ENCODE data around the gene E4F1.

Gene E4F1

DNA sequence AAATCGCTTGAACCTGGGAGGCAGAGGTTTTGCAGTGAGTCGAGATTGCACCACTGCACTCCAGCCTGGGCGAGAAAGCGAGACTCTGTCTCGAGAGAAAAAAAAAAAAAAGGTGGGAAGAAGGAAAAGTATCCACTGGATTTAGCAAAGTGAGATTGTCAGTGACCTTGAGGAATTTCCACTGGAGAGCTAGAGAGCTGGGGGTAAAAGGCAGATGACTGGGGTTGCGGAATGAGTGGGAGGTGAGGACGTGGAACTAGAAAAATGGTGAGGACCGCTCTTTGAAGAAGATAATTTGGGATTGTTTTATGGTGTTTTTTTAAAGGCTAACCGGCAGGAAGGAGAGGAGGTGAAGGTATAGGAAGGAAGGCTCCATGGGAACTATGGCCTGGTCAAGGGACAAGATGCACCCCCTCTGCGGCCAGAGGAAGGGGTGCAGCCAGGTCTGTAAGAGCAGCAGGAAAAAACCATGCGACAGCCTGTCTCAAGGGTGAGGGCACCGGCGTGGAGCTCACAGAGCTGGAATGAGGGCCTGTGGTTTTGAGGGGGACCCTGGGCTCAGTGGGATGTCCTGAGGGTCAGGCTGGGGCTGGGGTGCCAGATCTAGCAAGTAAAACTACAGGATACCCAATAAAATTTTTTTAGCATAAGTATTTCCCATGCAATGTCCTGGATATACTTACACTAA is 18.8 kb upstream of the E4F1 start:
- H3K36me3 ChIP-seq (ENCODE audit: insufficient read depth, insufficient read length, low read length): peaks cover 37% of the 10 kb centered on the region
- H3K4me1 ChIP-seq (ENCODE audit: insufficient read depth, insufficient read length): peaks cover 7% of the 10 kb centered on the region
- H3K9ac ChIP-seq (ENCODE audit: insufficient read length, low read depth): peak overlapping the region; percentile 88
- peak overlapping the region; percentile 89 for H3K4me3 ChIP-seq (ENCODE audit: insufficient read length, low read depth)
- TF ChIP-seq SUZ12 (IDR thresholded peaks at IDR 0.05; ENCODE audit: extremely low read depth, insufficient read depth, insufficient read length): no peak
- no peak for TF ChIP-seq ZNF274 (IDR thresholded peaks at IDR 0.05; ENCODE audit: low read depth, low read length)
- TF ChIP-seq YY1 (IDR thresholded peaks at IDR 0.05; ENCODE audit: insufficient read depth, insufficient read length): no peak
- H3K27me3 ChIP-seq (ENCODE audit: insufficient read depth, insufficient read length): no peaks in the 10 kb centered on the region
- DNase-seq (ENCODE audit: low read depth, low spot score): no peak
- H3K9me3 ChIP-seq (ENCODE audit: insufficient read depth, low read length): 0 out of 2 replicates have a peak, but pooled peaks cover 5% of the 10 kb centered on the region

DNA sequence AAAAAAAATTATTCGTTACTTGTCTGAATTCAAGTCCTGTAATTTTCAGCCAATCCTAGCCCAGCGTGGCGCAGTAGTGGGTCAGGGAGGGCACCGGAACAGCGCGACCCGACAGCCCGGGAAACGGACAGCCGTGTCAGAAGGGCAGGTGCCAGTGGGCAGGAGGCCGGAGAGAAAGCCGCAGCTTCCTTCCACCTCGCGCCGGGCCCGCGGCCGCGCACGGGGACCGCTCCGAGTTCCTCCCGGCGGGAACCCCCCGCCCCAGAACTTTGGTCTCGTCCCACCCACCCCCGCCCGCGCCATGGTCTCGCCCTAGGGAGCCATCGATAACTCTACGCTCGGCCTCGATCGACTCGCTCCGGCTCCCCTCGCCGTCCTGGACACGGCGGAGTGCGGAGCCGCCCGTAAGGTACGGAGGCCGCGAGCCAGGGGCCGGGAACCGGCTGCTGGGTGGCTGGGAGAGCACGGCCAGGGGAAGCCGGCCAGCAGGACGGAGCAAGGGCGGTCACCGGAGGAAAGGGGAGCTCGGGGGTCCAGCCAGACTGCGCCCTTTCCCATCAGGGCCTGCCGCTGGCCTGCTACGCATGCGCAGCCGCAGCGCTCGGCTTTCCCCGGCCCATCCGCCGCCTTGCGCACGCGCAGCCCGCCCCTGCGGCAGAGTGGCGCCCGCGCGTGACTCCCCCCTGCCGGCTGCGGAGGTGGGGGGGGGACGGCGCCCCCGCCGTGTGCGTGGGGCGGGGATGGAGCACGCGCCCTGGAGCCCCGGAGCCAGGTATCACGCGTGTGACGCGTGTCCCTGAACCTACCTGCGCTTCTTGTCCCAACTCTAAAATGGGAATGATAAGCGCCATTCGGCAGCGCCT is 18.1 kb upstream of the E4F1 start, which contains the start of gene MLST8:
TSS of gene MLST8 (plus strand) at position 351 of the 863 bp plus-strand sequence. CDS start 632 bp downstream, outside the sequence.
- peaks cover 11% of the 10 kb centered on the region for H3K4me1 ChIP-seq (ENCODE audit: insufficient read depth, insufficient read length)
- TF ChIP-seq SUZ12 (IDR thresholded peaks at IDR 0.05; ENCODE audit: extremely low read depth, insufficient read depth, insufficient read length) (no peak), YY1 (IDR thresholded peaks at IDR 0.05; ENCODE audit: insufficient read depth, insufficient read length) (no peak), ZNF274 (IDR thresholded peaks at IDR 0.05; ENCODE audit: low read depth, low read length) (no peak)
- H3K4me3 ChIP-seq (ENCODE audit: insufficient read length, low read depth): peak within 1 kb of the TSS; percentile 89
- peak within 1 kb of the TSS; percentile 97 for H3K9ac ChIP-seq (ENCODE audit: insufficient read length, low read depth)
- H3K9me3 ChIP-seq (ENCODE audit: insufficient read depth, low read length): 0 out of 2 replicates have a peak, but pooled peaks cover 2% of the 10 kb centered on the region
- no peaks in the 10 kb centered on the region for H3K27me3 ChIP-seq (ENCODE audit: insufficient read depth, insufficient read length)
- peak; percentile 70 for DNase-seq (ENCODE audit: low read depth, low spot score)
- peaks cover 44% of the 10 kb centered on the region for H3K36me3 ChIP-seq (ENCODE audit: insufficient read depth, insufficient read length, low read length)

DNA sequence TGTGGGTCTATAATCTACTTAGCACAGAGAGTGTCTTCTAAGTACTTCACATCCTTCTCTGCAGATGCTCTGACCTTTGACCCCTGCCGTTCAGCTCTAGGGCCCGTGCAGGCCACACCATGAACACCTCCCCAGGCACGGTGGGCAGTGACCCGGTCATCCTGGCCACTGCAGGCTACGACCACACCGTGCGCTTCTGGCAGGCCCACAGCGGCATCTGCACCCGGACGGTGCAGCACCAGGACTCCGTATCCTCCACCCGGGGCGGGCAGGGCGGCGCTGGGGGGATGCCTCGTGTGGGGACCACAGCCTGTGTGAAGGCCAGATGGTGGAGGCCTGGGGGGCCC is 17.5 kb upstream of the E4F1 start:
- peaks cover 17% of the 10 kb centered on the region for H3K4me1 ChIP-seq (ENCODE audit: insufficient read depth, insufficient read length)
- peaks cover 50% of the 10 kb centered on the region for H3K36me3 ChIP-seq (ENCODE audit: insufficient read depth, insufficient read length, low read length)

DNA sequence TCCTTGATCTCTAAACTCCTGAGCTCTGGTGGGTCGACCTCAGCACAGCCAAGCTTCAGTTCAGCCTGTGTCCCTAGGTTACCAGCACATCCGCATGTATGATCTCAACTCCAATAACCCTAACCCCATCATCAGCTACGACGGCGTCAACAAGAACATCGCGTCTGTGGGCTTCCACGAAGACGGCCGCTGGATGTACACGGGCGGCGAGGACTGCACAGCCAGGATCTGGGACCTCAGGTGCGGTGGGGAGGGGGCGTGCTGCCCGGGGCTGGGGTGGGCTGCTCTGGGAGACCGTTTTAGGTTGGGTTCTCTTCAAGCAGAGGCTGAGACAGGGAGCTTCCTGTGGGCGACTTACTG is 17.0 kb upstream of the E4F1 start:
- no peak for DNase-seq (ENCODE audit: low read depth, low spot score)
- Histone ChIP-seq H3K4me1 (ENCODE audit: insufficient read depth, insufficient read length) (peaks cover 20% of the 10 kb centered on the region), H3K4me3 (ENCODE audit: insufficient read length, low read depth) (peak overlapping the region; percentile 89), H3K36me3 (ENCODE audit: insufficient read depth, insufficient read length, low read length) (peaks cover 52% of the 10 kb centered on the region), H3K9me3 (ENCODE audit: insufficient read depth, low read length) (no peaks in the 10 kb centered on the region), H3K9ac (ENCODE audit: insufficient read length, low read depth) (peak overlapping the region; percentile 97), H3K27me3 (ENCODE audit: insufficient read depth, insufficient read length) (no peaks in the 10 kb centered on the region)
- TF ChIP-seq ZNF274 (IDR thresholded peaks at IDR 0.05; ENCODE audit: low read depth, low read length) (no peak), SUZ12 (IDR thresholded peaks at IDR 0.05; ENCODE audit: extremely low read depth, insufficient read depth, insufficient read length) (no peak), YY1 (IDR thresholded peaks at IDR 0.05; ENCODE audit: insufficient read depth, insufficient read length) (no peak)

More for the DNA sequence above, 17.5 kb upstream of the E4F1 start:
- peak overlapping the region; percentile 89 for H3K4me3 ChIP-seq (ENCODE audit: insufficient read length, low read depth)
- H3K27me3 ChIP-seq (ENCODE audit: insufficient read depth, insufficient read length): no peaks in the 10 kb centered on the region
- DNase-seq (ENCODE audit: low read depth, low spot score): no peak
- H3K9ac ChIP-seq (ENCODE audit: insufficient read length, low read depth): peak overlapping the region; percentile 97
- TF ChIP-seq SUZ12 (IDR thresholded peaks at IDR 0.05; ENCODE audit: extremely low read depth, insufficient read depth, insufficient read length) (no peak), ZNF274 (IDR thresholded peaks at IDR 0.05; ENCODE audit: low read depth, low read length) (no peak), YY1 (IDR thresholded peaks at IDR 0.05; ENCODE audit: insufficient read depth, insufficient read length) (no peak)
- H3K9me3 ChIP-seq (ENCODE audit: insufficient read depth, low read length): no peaks in the 10 kb centered on the region

DNA sequence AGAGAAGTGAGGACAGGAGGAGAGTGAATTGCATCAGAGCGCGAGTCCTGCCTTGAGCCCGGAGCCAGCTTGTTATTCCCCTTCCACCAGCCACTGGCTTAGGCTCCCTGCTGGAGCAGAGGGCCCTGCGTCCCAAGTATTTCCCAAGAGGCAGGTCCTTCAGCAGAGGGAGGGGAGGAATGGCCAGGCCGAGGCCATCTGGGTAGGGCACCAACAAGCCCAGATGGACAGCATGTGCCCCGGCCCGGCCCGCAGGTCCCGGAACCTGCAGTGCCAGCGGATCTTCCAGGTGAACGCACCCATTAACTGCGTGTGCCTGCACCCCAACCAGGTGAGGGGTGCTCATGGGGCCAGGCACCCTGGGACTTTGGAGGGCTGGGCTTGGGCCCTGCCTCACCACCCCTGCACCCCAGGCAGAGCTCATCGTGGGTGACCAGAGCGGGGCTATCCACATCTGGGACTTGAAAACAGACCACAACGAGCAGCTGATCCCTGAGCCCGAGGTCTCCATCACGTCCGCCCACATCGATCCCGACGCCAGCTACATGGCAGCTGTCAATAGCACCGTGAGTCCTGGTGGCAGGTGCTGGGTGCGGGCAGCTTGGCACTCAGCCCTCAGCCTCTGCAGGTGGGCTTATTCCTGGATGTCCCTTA is 16.5 kb upstream of the E4F1 start:
- H3K4me3 ChIP-seq (ENCODE audit: insufficient read length, low read depth): no peak overlapping the region
- TF ChIP-seq YY1 (IDR thresholded peaks at IDR 0.05; ENCODE audit: insufficient read depth, insufficient read length): no peak
- TF ChIP-seq SUZ12 (IDR thresholded peaks at IDR 0.05; ENCODE audit: extremely low read depth, insufficient read depth, insufficient read length): no peak
- no peak for TF ChIP-seq ZNF274 (IDR thresholded peaks at IDR 0.05; ENCODE audit: low read depth, low read length)
- peak overlapping the region; percentile 27 for H3K9ac ChIP-seq (ENCODE audit: insufficient read length, low read depth)
- peaks cover 57% of the 10 kb centered on the region for H3K36me3 ChIP-seq (ENCODE audit: insufficient read depth, insufficient read length, low read length)
- no peaks in the 10 kb centered on the region for H3K9me3 ChIP-seq (ENCODE audit: insufficient read depth, low read length)
- H3K27me3 ChIP-seq (ENCODE audit: insufficient read depth, insufficient read length): no peaks in the 10 kb centered on the region
- DNase-seq (ENCODE audit: low read depth, low spot score): no peak
- H3K4me1 ChIP-seq (ENCODE audit: insufficient read depth, insufficient read length): peaks cover 24% of the 10 kb centered on the region

DNA sequence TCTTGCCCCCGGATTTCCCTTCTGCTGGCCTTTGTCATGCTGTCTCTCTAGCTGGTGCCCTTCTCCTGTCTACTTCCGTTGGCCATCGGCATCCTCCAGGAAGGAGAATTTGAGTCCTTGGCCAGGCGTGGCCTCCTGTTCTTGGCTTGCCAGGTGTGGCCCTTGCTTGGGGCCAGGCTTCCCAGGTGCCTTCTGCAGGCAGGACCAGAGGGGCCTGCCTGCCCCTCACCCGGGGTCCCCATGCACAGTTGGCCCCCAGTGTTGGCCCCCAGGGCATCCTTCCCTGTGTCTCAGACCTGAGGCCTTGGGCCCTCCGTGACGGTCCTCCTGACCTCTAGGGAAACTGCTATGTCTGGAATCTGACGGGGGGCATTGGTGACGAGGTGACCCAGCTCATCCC is 15.5 kb upstream of the E4F1 start:
- DNase-seq (ENCODE audit: low read depth, low spot score): no peak
- Histone ChIP-seq H3K4me1 (ENCODE audit: insufficient read depth, insufficient read length) (peaks cover 33% of the 10 kb centered on the region), H3K9me3 (ENCODE audit: insufficient read depth, low read length) (no peaks in the 10 kb centered on the region), H3K36me3 (ENCODE audit: insufficient read depth, insufficient read length, low read length) (peaks cover 67% of the 10 kb centered on the region), H3K9ac (ENCODE audit: insufficient read length, low read depth) (no peak overlapping the region), H3K27me3 (ENCODE audit: insufficient read depth, insufficient read length) (no peaks in the 10 kb centered on the region), H3K4me3 (ENCODE audit: insufficient read length, low read depth) (no peak overlapping the region)
- no peak for TF ChIP-seq YY1 (IDR thresholded peaks at IDR 0.05; ENCODE audit: insufficient read depth, insufficient read length)
- no peak for TF ChIP-seq ZNF274 (IDR thresholded peaks at IDR 0.05; ENCODE audit: low read depth, low read length)
- no peak for TF ChIP-seq SUZ12 (IDR thresholded peaks at IDR 0.05; ENCODE audit: extremely low read depth, insufficient read depth, insufficient read length)
